Testis (tissue), 2 donors: ENCODE results near the gene HEBP1.

Experiments used
- POLR2A ChIP-seq: fragments of 450-650 bp; IDR thresholded peaks from one replicate; pipeline ENCODE4 v1.6.1; 2017; ENCODE audit warnings: antibody characterized with exemption, mild to moderate bottlenecking, moderate library complexity
- TF ChIP-seq, protein P1 (sequence below), 3 experiments: fragments of 450-650 bp in 2 of 3; fragments of 200-600 bp in 1 of 3; sonication (generic) in 1 of 3; IDR thresholded peaks; one replicate each; pipeline ENCODE4 v1.5.1; 2016 to 2019; ENCODE audit warnings: antibody characterized with exemption in 3 of 3, mild to moderate bottlenecking in 2 of 3, moderate library complexity in 1 of 3

GRCh38 chr12:12958886-12959285 is 41.2 kb downstream of the HEBP1 start:
- TF ChIP-seq POLR2A = no peak
- TF ChIP-seq, protein P1, sequence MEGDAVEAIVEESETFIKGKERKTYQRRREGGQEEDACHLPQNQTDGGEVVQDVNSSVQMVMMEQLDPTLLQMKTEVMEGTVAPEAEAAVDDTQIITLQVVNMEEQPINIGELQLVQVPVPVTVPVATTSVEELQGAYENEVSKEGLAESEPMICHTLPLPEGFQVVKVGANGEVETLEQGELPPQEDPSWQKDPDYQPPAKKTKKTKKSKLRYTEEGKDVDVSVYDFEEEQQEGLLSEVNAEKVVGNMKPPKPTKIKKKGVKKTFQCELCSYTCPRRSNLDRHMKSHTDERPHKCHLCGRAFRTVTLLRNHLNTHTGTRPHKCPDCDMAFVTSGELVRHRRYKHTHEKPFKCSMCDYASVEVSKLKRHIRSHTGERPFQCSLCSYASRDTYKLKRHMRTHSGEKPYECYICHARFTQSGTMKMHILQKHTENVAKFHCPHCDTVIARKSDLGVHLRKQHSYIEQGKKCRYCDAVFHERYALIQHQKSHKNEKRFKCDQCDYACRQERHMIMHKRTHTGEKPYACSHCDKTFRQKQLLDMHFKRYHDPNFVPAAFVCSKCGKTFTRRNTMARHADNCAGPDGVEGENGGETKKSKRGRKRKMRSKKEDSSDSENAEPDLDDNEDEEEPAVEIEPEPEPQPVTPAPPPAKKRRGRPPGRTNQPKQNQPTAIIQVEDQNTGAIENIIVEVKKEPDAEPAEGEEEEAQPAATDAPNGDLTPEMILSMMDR (IDR thresholded peaks at IDR 0.05) = no peak
